ENCODE measurements around the gene KCNH2. TPM values are rescaled to one million over a fixed set of nuclear protein-coding genes. Genes with fewer than 3 reads are reported as not detected.
A peak's percentile ranks its signal among the peaks of the same experiment; 100 is the strongest.

The KCNH2 gene
- total RNA-seq, 2 donors from 2014 or later = 0.41 to 0.72 TPM

- DNase-seq (ENCODE audit: low spot score in 2 of 2) (peak in 1 of 2 donors; percentile 48), ATAC-seq (no peak)
- Mint-ChIP-seq H3K36me3 (no peaks in the 10 kb centered on the region), H3K27ac (no peak overlapping the region), H3K9me3 (no peaks in the 10 kb centered on the region)
These were observed 36.6 kb downstream of the KCNH2 start for GRCh38 chr7:150941351-150942000.

- ATAC-seq = no peak
- Mint-ChIP-seq H3K9me3 (no peaks in the 10 kb centered on the region), H3K27ac (no peak overlapping the region), H3K36me3 (no peaks in the 10 kb centered on the region)
- DNase-seq (ENCODE audit: low spot score in 2 of 2) = no peak
These were observed 37.6 kb downstream of the KCNH2 start for GRCh38 chr7:150940431-150941102.

- Mint-ChIP-seq H3K9me3 (no peaks in the 10 kb centered on the region), H3K27ac (no peak overlapping the region), H3K36me3 (no peaks in the 10 kb centered on the region)
- DNase-seq (ENCODE audit: low spot score in 2 of 2) (no peak), ATAC-seq (no peak)
These were observed 38.7 kb downstream of the KCNH2 start for GRCh38 chr7:150939466-150939865.

GRCh38 chr7:150939052-150939451, 39.1 kb downstream of the KCNH2 start:
- ATAC-seq = no peak
- Mint-ChIP-seq H3K27ac (no peak overlapping the region), H3K36me3 (no peaks in the 10 kb centered on the region), H3K9me3 (no peaks in the 10 kb centered on the region)
- no peak for DNase-seq (ENCODE audit: low spot score in 2 of 2)

- Mint-ChIP-seq H3K36me3 (no peaks in the 10 kb centered on the region), H3K27ac (no peak overlapping the region), H3K9me3 (no peaks in the 10 kb centered on the region)
- ATAC-seq (no peak), DNase-seq (ENCODE audit: low spot score in 2 of 2) (no peak)
These were observed 39.6 kb downstream of the KCNH2 start for GRCh38 chr7:150938566-150938965.

- DNase-seq (ENCODE audit: low spot score in 2 of 2) (peak in 1 of 2 donors; percentile 31), ATAC-seq (peak; percentile 73 to 79)
- no peaks in the 10 kb centered on the region for H3K36me3 Mint-ChIP-seq
- H3K9me3 Mint-ChIP-seq = no peaks in the 10 kb centered on the region
- no peak overlapping the region for H3K27ac Mint-ChIP-seq
These were observed 40.1 kb downstream of the KCNH2 start for GRCh38 chr7:150937848-150938561.

GRCh38 chr7:150936018-150936417, 42.1 kb downstream of the KCNH2 start:
- ATAC-seq (no peak), DNase-seq (ENCODE audit: low spot score in 2 of 2) (no peak)
- no peaks in the 10 kb centered on the region for H3K36me3 Mint-ChIP-seq
- H3K27ac Mint-ChIP-seq = no peak overlapping the region
- H3K9me3 Mint-ChIP-seq = no peaks in the 10 kb centered on the region

GRCh38 chr7:150935149-150935548, 43.0 kb downstream of the KCNH2 start:
- Mint-ChIP-seq H3K36me3 (no peaks in the 10 kb centered on the region), H3K27ac (no peak overlapping the region), H3K9me3 (no peaks in the 10 kb centered on the region)
- DNase-seq (ENCODE audit: low spot score in 2 of 2) = no peak
- no peak for ATAC-seq

- H3K27ac Mint-ChIP-seq = no peak overlapping the region
- ATAC-seq (no peak), DNase-seq (ENCODE audit: low spot score in 2 of 2) (no peak)
- no peaks in the 10 kb centered on the region for H3K9me3 Mint-ChIP-seq
- no peaks in the 10 kb centered on the region for H3K36me3 Mint-ChIP-seq
These were observed 43.9 kb downstream of the KCNH2 start for GRCh38 chr7:150934045-150934766.

GRCh38 chr7:150931199-150931869, 46.8 kb downstream of the KCNH2 start:
- Mint-ChIP-seq H3K36me3 (no peaks in the 10 kb centered on the region), H3K27ac (no peak overlapping the region), H3K9me3 (no peaks in the 10 kb centered on the region)
- DNase-seq (ENCODE audit: low spot score in 2 of 2) (no peak), ATAC-seq (no peak)

- no peak overlapping the region for H3K27ac Mint-ChIP-seq
- no peaks in the 10 kb centered on the region for H3K9me3 Mint-ChIP-seq
These were observed 49.6 kb downstream of the KCNH2 start for GRCh38 chr7:150928541-150928940.

GRCh38 chr7:150927956-150928344, 50.2 kb downstream of the KCNH2 start:
- no peaks in the 10 kb centered on the region for H3K36me3 Mint-ChIP-seq
- peak; percentile 40 to 72 for ATAC-seq
- no peaks in the 10 kb centered on the region for H3K9me3 Mint-ChIP-seq
- no peak overlapping the region for H3K27ac Mint-ChIP-seq
- DNase-seq (ENCODE audit: low spot score in 2 of 2) = no peak

More at GRCh38 chr7:150928541-150928940, 49.6 kb downstream of the KCNH2 start:
- no peaks in the 10 kb centered on the region for H3K36me3 Mint-ChIP-seq
- DNase-seq (ENCODE audit: low spot score in 2 of 2) (no peak), ATAC-seq (no peak)

GRCh38 chr7:150927157-150927955, 50.8 kb downstream of the KCNH2 start:
- H3K9me3 Mint-ChIP-seq = no peaks in the 10 kb centered on the region
- no peaks in the 10 kb centered on the region for H3K36me3 Mint-ChIP-seq
- ATAC-seq = no peak
- H3K27ac Mint-ChIP-seq = no peak overlapping the region
- DNase-seq (ENCODE audit: low spot score in 2 of 2) = no peak

- Mint-ChIP-seq H3K27ac (no peak overlapping the region), H3K36me3 (no peaks in the 10 kb centered on the region), H3K9me3 (no peaks in the 10 kb centered on the region)
- DNase-seq (ENCODE audit: low spot score in 2 of 2) (no peak), ATAC-seq (no peak)
These were observed 52.1 kb downstream of the KCNH2 start for GRCh38 chr7:150926066-150926465.

- H3K27ac Mint-ChIP-seq = no peak overlapping the region
- no peaks in the 10 kb centered on the region for H3K36me3 Mint-ChIP-seq
- ATAC-seq = no peak
- no peak for DNase-seq (ENCODE audit: low spot score in 2 of 2)
- H3K9me3 Mint-ChIP-seq = no peaks in the 10 kb centered on the region
These were observed 53.7 kb downstream of the KCNH2 start for GRCh38 chr7:150924369-150924781.

- H3K36me3 Mint-ChIP-seq = no peaks in the 10 kb centered on the region
- H3K27ac Mint-ChIP-seq = no peak overlapping the region
- no peak for ATAC-seq
- H3K9me3 Mint-ChIP-seq = no peaks in the 10 kb centered on the region
- no peak for DNase-seq (ENCODE audit: low spot score in 2 of 2)
These were observed 54.3 kb downstream of the KCNH2 start for GRCh38 chr7:150923802-150924201.
